GM19240 (cell line): ENCODE measurements around the gene STIM2.

Experiments
- DNase-seq: peaks from one replicate; pipeline ENCODE4 v3.0.0; 2011; ENCODE audit warnings: low spot score; ENCODE audit not compliant: insufficient read length

STIM2 gene

DNA sequence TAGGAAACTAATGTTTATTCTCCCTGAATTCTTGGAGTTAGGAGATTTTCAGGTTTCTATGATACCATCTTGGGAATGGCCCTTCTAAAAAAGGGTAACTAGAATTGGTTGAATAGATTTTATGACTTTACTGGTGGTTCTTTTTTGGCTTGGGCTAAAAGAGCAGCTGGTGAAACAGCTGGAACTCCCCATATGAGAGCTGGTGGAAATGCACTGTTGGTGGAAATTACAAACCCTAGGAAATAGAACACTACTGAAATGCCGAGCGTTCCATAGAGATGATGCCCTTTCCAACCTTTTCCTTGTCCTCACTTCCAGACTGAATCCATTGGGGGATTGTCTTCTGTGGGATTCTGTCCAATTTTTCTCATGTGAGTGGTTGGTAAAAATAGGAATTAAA lies 139.5 kb downstream of the STIM2 start:
- no peak for DNase-seq

DNA sequence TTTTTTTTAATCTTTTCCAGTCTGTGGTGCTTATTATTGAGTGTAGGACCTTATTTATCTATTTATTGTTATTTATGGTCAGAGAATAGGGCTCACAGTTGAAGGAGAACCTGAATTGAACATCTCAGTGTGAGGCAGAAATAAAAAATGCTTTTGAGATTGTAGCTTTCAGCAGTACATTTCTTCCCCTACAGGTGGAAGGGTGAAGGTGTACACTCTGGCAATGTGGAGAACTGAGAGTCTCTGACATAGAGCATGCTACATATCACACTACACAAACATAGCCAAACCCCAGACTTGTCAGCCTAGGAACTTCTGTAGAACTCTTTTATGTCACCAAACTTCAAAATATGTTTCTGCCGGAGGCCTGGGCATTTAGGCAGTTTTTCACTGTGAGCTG lies 140.2 kb downstream of the STIM2 start:
- DNase-seq = no peak

DNA sequence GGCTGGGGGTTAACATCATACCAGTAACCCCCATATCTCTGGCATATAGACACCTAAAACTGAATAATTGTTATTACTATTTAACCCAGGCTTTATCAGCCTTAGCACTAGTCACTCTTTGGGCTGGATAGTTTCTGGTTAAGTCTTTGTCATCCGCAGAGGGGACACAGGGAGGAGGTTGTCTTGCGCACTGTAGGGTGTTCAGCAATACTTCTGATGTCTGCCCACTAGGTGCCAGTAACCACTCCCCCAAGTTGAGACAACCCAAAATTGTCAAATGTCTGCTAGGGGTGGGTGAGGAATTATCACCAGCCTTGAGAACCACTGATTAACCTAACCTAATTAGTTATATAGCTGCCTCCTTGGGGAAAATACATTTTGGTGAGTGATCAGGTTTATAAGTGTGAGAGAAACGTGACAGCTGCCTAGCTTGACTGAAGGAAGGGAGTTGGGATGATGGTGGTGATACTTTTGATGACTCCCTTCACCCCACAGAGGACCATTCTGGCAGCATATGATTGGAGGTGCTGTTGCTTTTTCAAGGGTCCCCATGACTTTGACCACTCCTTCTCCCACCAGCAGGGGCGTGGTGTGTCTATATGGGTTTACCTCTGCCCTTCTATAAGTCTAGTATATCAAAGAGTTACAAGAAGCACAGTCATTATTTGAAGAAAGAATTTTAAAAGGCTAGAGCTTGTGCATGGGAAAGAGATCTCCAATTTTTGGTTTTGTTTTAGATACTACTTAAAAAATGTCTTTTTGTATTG lies 140.9 kb downstream of the STIM2 start:
- DNase-seq = no peak

DNA sequence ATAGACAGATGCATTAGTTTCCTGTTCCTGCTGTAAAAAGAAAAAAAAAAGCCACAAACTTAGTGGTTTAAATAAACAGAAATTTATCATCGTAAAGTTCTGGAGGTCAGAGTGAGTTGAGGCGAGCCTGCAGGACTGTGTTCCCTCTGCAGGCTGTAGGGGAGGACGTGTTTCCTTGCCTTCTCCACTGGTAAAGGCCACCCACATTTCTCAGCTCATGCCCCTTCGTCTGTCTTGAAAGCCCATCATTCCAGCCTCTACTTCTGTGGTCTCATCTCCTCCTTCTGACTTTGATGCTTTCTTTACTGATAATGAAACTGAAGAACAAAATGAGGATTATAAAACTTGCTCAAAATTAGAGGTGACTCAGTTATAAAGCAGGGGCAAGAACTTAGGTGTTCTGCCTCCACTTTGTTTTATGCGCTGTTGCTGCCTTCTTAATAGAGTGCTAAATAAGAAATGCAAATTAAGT lies 143.0 kb downstream of the STIM2 start:
- no peak for DNase-seq

DNA sequence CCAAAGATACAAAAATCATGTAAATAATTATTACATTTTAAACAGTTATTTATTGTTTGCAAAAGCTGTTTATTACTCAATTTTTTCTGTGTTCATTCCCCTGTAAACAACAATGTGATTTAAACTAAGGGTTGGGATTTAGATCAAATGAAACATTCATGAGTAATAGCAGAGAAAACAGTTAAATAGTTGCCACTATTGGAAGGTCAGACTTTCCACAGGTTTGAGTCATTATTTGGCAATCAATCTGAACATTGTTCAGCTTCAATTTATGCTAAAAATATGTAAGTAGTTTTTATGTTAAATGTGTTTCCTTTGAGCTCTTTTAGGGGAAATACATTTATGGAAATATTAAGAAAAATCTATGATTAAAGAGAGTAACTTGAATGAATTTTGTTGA lies 144.9 kb downstream of the STIM2 start:
- DNase-seq = no peak

DNA sequence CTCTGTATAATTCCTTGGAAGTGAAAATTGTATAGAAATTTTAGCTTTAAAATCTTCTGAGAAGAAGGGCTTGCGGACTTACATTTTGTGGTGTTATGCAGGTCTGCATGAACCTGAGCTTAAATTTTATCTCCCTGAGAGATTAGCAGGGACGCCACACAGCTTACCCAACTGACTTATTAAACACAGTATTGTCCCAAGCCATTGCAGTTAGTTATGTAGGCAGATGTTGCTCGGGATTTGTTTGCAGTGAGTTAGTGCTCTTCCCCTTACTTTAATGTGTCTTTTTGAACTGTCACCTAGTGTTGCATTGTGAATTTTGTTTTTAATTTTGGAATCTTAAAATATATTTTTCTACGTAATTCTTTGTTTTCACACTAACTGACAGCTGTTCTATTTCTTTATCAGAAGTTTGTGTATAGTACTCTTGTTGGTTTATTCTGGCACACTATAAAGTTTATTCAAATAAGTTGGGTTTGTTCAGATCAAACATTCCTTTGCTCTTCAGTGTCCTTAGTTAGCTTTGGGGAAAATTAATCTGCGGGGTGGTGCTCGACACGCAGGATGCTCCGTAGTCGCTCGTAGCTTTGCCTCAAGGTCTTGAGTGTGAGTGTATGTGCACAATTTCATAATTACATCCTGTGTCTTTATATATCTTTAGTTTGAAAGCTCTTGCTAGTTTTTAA lies 145.4 kb downstream of the STIM2 start:
- DNase-seq = no peak

DNA sequence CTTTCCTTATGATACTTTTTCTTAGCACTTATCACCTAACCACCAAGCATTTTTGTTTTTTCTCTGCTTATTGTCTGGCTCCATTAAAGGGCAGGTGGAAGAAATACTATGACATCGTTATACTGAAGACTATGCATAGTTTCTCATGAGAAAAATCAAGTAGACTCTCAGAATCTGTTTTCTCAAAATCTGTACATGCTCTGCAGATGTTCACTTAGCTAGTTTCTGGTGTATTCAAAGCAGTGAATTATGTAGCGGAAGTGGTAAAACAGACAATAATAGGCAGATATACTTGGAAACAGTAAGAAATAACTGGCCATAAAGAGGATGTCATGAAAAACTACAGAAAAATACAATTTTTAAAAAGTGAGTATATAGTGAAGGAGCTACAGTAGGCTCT lies 146.0 kb downstream of the STIM2 start:
- no peak for DNase-seq

DNA sequence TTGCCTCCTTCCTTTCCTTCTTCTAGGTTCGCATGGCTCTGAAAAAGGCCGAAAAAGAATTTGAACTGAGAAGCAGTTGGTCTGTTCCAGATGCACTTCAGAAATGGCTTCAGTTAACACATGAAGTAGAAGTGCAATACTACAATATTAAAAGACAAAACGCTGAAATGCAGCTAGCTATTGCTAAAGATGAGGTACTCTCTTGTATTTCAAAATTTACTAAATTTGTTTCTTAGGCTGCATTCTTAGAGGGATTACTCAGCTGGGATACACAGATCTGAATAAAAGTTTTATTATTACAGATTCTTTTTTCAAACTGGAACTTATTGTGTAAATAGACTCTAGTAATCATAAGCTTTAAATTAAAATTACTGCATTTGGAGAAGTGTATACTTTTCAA lies 146.9 kb downstream of the STIM2 start:
- no peak for DNase-seq

DNA sequence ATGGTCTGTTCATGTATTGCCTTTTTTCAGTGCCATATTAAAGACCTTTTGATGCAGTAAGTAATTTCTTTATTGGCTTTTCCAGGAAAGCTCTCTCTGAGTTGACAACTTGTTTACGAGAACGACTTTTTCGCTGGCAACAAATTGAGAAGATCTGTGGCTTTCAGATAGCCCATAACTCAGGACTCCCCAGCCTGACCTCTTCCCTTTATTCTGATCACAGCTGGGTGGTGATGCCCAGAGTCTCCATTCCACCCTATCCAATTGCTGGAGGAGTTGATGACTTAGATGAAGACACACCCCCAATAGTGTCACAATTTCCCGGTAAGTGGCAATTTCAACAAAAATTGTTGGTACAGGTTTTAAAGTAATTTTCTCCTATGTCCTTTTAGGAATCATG lies 148.0 kb downstream of the STIM2 start:
- no peak for DNase-seq

DNA sequence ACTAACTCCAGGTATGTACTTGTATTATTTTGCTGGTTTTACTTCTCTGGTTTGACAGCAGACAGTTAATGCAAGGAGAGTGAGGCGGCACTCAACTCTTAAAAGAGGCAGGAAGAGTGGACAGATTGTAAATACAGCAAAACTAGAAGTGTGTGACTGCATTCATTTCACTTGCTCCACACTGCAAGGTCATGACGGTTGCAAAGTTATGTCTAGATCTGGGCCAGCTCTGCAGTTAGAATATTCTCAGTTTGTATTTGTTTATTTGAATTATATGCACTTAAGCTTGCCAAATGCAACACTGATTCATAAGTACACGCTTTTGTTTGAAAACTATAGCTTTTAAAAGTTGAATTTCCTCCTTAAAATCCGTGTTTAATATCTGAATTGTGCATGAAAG lies 148.9 kb downstream of the STIM2 start:
- DNase-seq = no peak

DNA sequence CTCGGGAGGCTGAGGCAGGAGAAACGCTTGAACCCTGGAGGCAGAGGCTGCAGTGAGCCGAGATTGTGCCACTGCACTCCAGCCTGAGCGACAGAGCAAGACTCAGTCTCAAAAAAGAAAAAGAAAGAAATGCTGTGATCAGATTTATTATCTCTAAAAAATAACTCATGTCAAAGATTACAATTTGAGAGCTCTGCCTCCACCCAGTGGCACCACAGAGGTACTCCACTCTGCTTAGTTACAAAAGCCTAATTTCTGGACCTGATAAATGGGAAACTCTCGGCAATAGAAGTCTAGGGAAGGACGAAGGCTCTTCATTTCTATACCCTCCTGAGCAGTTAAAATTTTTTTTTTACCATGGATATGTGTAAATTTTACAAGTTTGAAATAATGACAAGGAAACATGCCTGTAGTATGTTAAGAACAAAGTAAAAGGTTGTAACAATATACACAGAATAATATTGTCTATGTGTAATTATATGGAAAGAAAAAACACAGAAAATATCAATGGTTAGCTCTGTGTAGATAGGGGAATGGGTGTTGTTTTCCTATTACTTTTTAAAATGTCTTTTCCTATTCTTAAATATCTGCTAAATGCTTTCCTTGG lies 149.8 kb downstream of the STIM2 start:
- no peak for DNase-seq

DNA sequence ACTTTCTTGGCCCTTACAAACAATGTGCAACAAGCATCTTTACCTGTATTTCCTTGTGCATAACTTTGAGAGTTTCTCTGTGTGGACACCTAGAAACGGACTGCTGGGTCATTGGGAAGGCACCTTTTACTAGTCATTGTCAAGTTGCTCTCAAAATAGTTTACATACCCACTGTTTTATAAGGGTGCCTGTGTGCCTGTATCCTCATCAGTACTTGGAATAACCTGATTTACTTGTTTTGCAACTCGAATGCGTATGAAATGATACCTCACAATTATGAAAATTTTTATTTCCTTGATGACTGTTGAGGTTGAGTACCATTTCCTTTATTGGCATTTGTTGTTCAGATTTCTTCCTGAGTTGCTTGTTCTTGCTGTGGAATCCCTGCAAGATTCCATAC lies 150.8 kb downstream of the STIM2 start:
- no peak for DNase-seq

DNA sequence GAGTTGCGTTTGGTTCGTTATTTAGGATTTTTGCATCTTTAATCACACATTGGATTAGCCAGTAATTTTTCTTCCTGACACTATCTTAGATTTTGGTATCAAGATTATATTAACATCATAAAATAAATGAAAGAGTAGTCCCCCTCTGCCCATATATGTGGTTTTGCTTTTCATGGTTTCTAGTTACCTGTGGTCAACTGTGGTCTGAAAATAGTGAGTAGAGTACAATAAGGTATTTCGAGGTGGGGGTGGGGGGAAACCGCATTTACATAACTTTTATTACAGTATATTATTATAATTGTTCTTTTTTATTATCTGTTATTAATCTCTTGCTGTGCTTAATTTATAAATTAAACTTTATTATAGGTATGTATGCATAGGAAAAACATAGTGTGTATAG lies 152.4 kb downstream of the STIM2 start:
- DNase-seq = no peak

DNA sequence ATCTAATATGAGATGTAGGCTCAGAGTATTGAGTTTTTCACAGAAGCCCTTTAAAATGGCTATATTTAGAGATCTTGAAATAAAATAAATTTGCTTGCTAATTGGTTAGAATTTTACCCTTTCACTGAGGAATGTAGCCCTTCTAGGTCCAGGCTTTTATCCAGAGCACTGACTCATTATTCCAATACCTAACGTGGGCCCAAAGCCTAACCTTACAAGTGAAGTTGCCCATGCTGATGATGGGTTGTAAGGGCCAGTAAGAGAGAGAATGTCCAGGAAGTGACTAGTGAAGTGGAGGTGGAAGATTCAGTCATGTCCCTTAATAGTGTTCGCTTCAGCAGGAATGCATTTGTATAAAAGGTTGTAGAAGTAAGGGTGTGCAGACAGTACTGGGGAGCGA lies 155.9 kb downstream of the STIM2 start:
- no peak for DNase-seq

DNA sequence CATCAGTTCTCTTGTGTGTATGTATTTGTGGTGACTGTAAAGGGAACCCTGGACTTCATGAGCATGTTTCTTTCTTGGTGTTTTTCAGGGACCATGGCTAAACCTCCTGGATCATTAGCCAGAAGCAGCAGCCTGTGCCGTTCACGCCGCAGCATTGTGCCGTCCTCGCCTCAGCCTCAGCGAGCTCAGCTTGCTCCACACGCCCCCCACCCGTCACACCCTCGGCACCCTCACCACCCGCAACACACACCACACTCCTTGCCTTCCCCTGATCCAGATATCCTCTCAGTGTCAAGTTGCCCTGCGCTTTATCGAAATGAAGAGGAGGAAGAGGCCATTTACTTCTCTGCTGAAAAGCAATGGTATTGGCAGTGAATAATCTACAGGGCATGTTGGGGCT lies 157.0 kb downstream of the STIM2 start:
- no peak for DNase-seq

DNA sequence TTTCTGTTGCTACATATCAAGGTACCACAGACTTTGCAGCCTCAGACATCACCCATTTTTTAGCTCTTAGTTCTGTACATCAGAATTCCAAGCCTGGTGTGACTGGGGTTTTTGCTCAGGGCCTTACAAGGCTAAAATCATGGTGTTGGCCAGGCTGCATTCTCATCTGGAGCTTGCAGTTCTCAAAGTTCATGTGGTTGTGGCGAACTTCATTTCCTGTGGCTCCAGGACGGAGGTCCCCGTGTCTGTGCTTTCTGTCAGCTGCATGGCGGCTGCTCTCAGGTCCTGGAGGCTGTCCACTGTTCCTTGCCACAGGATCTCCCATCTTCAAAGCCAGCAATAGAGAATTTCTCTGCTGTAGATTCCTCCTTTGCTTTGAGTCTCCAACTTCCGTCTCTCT lies 157.4 kb downstream of the STIM2 start:
- DNase-seq = no peak

DNA sequence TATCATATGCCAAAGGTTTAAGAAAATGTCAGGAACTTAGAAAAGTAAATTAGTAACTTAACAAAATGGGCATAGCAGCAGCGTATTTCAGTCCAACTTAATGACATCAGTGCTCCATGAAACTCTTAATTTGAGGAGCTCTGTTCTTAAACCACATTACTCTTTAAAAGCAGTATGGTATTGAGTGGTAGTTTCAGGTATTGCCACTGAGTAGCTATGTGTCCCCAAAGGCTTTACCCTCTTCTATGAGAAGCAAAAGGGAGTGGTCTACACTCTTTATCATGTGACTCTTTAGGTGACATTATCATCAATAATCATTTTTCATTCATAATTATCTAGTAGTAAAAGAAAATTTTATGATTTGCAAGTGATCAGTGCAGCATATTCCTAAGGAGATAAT lies 158.3 kb downstream of the STIM2 start:
- no peak for DNase-seq

DNA sequence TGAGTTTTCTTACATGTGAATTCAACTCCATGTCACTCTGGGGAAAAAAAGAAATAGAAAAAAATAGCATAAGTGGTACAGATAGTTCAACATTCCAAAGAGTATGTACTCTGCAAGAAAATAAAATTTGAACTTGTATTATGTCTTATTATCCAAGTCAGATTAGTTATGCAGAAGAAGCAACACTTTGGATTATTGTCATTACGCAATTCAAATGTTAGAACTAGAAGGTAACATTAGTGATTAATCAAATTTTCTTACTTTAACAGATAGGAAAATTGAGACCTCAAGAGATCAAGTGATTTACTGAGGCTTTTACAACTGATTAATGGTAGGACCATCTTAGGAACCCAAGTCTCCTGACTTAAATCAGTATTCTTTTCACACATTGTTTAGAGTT lies 159.1 kb downstream of the STIM2 start:
- DNase-seq = no peak

DNA sequence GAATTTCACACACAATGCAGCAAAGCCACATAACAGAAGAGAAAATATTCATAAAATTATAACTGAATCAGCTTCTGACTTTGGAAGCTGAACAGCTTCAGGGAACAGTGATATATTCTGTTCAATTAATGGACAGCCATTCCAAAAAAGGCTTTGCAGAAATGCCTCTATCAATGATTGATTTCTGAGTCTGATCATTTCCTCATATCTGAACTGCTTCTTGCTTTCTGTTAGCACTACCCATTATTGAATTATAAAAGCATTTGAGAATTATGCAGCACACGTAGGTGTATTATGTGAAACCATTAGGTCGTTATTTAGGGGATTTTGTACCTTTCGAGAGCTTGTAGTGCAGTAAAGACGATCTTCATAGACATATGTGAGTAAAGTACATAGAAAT lies 159.6 kb downstream of the STIM2 start:
- no peak for DNase-seq

DNA sequence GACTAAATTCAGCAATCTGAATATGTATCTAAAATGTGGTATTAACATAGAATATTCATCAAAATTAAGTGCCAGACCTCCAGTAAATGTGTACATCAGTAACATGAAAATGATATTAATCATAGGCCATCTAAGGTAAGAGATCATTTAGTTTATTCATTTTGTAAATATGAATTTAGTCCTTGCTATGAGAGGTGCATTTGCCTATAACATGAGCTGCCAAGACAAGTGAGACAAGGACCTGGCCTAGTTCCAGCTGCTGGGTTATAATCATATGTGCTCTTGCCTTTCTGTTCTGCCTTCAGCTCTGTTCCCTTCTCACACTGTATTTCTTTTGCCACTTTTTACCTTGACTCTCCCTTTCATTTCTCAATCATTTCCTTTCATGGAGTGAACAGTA lies 160.0 kb downstream of the STIM2 start:
- DNase-seq = no peak

DNA sequence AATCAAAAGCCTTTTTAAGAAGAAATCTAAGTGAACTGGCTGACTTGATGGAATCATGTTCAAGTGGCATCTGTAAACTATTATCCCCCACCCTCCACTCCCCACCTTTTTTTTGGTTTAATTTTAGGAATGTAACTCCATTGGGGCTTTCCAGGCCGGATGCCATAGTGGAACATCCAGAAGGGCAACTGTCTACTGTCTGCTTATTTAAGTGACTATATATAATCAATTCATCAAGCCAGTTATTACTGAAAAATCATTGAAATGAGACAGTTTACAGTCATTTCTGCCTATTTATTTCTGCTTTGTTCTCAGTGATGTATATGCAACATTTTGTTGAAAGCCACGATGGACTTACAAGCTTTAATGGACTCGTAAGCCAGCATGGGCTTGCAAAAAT lies 162.3 kb downstream of the STIM2 start:
- DNase-seq = no peak

DNA sequence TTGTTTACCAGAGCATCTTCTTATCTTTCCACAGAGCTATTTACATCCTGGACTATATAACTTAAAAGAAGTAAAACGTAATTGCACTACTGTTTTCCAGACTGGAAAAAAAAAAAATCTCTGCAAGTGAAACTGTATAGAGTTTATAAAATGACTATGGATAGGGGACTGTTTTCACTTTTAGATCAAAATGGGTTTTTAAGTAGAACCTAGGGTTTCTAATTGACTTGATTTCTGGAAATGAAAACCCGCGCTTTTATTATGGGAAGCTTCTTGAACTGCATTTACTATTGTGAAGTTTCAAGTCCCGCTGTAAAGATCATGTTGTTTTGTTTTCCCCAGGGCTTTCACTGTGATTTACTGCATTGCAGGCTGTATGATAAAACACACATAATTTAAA lies 162.7 kb downstream of the STIM2 start:
- no peak for DNase-seq

DNA sequence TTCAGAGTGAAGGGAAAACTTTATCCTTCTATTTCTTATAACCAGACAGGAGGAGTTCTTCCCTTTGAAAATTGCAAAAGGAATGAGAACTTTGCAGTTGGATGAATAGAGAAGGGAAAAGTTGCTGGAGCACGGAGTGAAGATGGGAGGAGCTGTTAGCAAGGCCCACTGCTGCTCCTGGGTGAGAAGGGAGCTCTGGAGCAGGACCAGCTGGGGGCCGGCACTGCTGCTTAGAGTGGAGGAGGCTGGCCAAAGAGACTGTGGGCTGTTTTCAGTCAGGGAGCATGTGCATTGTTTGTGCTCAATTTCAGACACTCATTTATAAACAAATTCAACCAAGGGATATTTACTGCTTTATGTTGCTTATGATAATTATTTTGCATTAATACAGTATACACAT lies 164.2 kb downstream of the STIM2 start:
- DNase-seq = no peak
